Umbilical cord (tissue), 2 donors: ENCODE measurements around the gene TMEM233. TPM values are rescaled to one million over a fixed set of nuclear protein-coding genes. Genes with fewer than 3 reads are reported as not detected.

Source experiments
- DNase-seq: peaks from one replicate; pipeline ENCODE4 v3.0.0-alpha.2; 2015; ENCODE audit warnings: low spot score
- total RNA-seq: library from RNA; depleted of rRNA; stranded (reverse); fragments of >200 nt; gene quantifications from one replicate; pipeline ENCODE4 v1.2.3, GENCODE V29; 2014; ENCODE audit warnings: low replicate concordance; ENCODE audit not compliant: insufficient read depth

The TMEM233 gene
- 1.7 TPM for total RNA-seq

- DNase-seq, result no peak
Observed at GRCh38 chr12:119593578-119594398, at the start of gene TMEM233. Gene TMEM233 (plus strand): TSS chr12:119593774. CDS start chr12:119593849, 75 bp downstream.

GRCh38 chr12:119544765-119545625 lies 48.6 kb upstream of the TMEM233 start:
- peak; percentile 62 for DNase-seq

GRCh38 chr12:119546340-119546739 lies 47.2 kb upstream of the TMEM233 start:
- DNase-seq, result no peak

- DNase-seq, result no peak
Observed at GRCh38 chr12:119547001-119547400, 46.6 kb upstream of the TMEM233 start.

- no peak for DNase-seq
Observed at GRCh38 chr12:119556854-119557253, 36.7 kb upstream of the TMEM233 start.

- DNase-seq, result no peak
Observed at GRCh38 chr12:119565404-119565803, 28.2 kb upstream of the TMEM233 start.

GRCh38 chr12:119570771-119571170 lies 22.8 kb upstream of the TMEM233 start:
- DNase-seq, result no peak

GRCh38 chr12:119573086-119573485 lies 20.5 kb upstream of the TMEM233 start:
- DNase-seq, result no peak

GRCh38 chr12:119574255-119574654 lies 19.3 kb upstream of the TMEM233 start:
- no peak for DNase-seq

- no peak for DNase-seq
Observed at GRCh38 chr12:119576118-119576810, 17.3 kb upstream of the TMEM233 start.

GRCh38 chr12:119576915-119577314 lies 16.7 kb upstream of the TMEM233 start:
- DNase-seq, result no peak

GRCh38 chr12:119578112-119578511 lies 15.5 kb upstream of the TMEM233 start:
- no peak for DNase-seq

- DNase-seq, result no peak
Observed at GRCh38 chr12:119589097-119589496, 4.5 kb upstream of the TMEM233 start.

GRCh38 chr12:119589634-119590033 lies 3.9 kb upstream of the TMEM233 start:
- no peak for DNase-seq

- no peak for DNase-seq
Observed at GRCh38 chr12:119592232-119592631, 1.3 kb upstream of the TMEM233 start.

- no peak for DNase-seq
Observed at GRCh38 chr12:119594399-119594730, 791 bp downstream of the TMEM233 start.

GRCh38 chr12:119594772-119595445 lies 1.3 kb downstream of the TMEM233 start:
- no peak for DNase-seq

- no peak for DNase-seq
Observed at GRCh38 chr12:119598159-119598558, 4.6 kb downstream of the TMEM233 start.

GRCh38 chr12:119601877-119602733 lies 8.5 kb downstream of the TMEM233 start:
- no peak for DNase-seq

- no peak for DNase-seq
Observed at GRCh38 chr12:119602734-119603094, 9.1 kb downstream of the TMEM233 start.

- DNase-seq, result no peak
Observed at GRCh38 chr12:119603767-119604166, 10.2 kb downstream of the TMEM233 start.
